Right lobe of liver (tissue), 6 donors: Measurements from ENCODE around the gene RHBG. TPM values are rescaled to one million over a fixed set of nuclear protein-coding genes. Genes with fewer than 3 reads are reported as not detected.

Experiments used
- ATAC-seq, 4 donors: fragments of 200-7000 bp; cut with Tn5 transposase; one replicate each; pipeline ENCODE4 v1.9.1; 2020; ENCODE audit warnings: mild to moderate bottlenecking in 4 of 4, moderate library complexity in 4 of 4
- DNase-seq, 3 donors: peaks; one replicate each; pipeline ENCODE4 v3.0.0-alpha.2; 2020
- H3K27ac ChIP-seq, 3 donors: fragments of 200-600 bp; one replicate each; pipeline ENCODE4 v1.8.0; 2022
- H3K27me3 ChIP-seq, 2 donors: fragments of 200-600 bp; one replicate each; pipeline ENCODE4 v1.8.0; 2022
- H3K36me3 ChIP-seq, 4 donors: fragments of 200-600 bp; sonication (generic) in 1 of 4; one replicate each; pipeline versions ENCODE4 v1.5.1 to v1.8.0; 2017 to 2022; ENCODE audit warnings: control low read depth in 1 of 4
- H3K4me1 ChIP-seq, 4 donors: fragments of 200-600 bp; sonication (generic) in 1 of 4; one replicate each; pipeline versions ENCODE4 v1.5.1 to v1.8.0; 2017 to 2022; ENCODE audit warnings: control low read depth in 1 of 4
- H3K4me3 ChIP-seq, 3 donors: fragments of 200-600 bp; one replicate each; pipeline ENCODE4 v1.8.0; 2022
- H3K9me3 ChIP-seq, 4 donors: fragments of 200-600 bp; sonication (generic) in 1 of 4; one replicate each; pipeline versions ENCODE4 v1.5.1 to v1.8.0; 2017 to 2022; ENCODE audit warnings: control low read depth in 1 of 4
- CTCF ChIP-seq, 4 donors: fragments of 200-600 bp in 3 of 4; fragments of 450-650 bp in 1 of 4; IDR thresholded peaks; one replicate each; pipeline versions ENCODE4 v1.5.1 to v1.8.0; 2016 to 2022; ENCODE audit warnings: antibody characterized with exemption in 4 of 4, mild to moderate bottlenecking in 2 of 4
- POLR2A ChIP-seq: fragments of 450-650 bp; IDR thresholded peaks from one replicate; pipeline ENCODE4 v1.6.1; 2017; ENCODE audit warnings: antibody characterized with exemption, mild to moderate bottlenecking
- WGBS: methylation state at CpG from one replicate; pipeline ENCODE4 v1.1.6; 2018; ENCODE audit warnings: low coverage, low lambda C conversion rate; ENCODE audit not compliant: insufficient coverage; ENCODE audit errors: missing lambda C conversion rate; 5-methylcytosine and 5-hydroxymethylcytosine counted together
- intact Hi-C, 2 donors: fragments of 100-400 bp; cut with DNase I; formaldehyde crosslinking; loops; one replicate each; pipeline versions ENCODE4 v1.11.2 to v1.14.1; 2022
- total RNA-seq, 6 experiments: library from RNA; depleted of rRNA in 2 of 6; stranded (reverse); fragments of >200 nt in 2 of 6; fragmentation: NEBNext Ultra II Directional in 3 of 6; extraction: Animal tissue kit (Norgen Biotek cat#: 25700) in 3 of 6; gene quantifications; one replicate each; pipeline versions ENCODE4 v1.1.0 to v1.2.4, GENCODE V29; 2016 to 2023
- donor health status: DM: no; HTN: yes; CAD: no.
- donor health status: DM: no; HTN: no; CAD: no.
- donor health status: DM: no; HTN: no; CAD: no.
- donor health status: DM: no; HTN: yes; CAD: no.
- donor health status: DM: no; HTN: yes; CAD: no.

RHBG gene
- total RNA-seq, 6 experiments from 2014 or later = 0.42 to 1.6 (median 1.1) TPM; not detected in 2

GRCh38 chr1:156359249-156359648, 9.8 kb upstream of the RHBG start:
- intact Hi-C loops = no loop called here
- no peak for DNase-seq
- ATAC-seq = no peak
- H3K4me3 ChIP-seq = no peak overlapping the region
- H3K27me3 ChIP-seq = no peaks in the 10 kb centered on the region
- H3K36me3 ChIP-seq = no peaks in the 10 kb centered on the region
- peaks cover 0 to 8% (median 0%) of the 10 kb centered on the region in 4 donors for H3K4me1 ChIP-seq
- TF ChIP-seq CTCF (IDR thresholded peaks at IDR 0.05) = no peak
- TF ChIP-seq POLR2A = no peak
- H3K9me3 ChIP-seq = no peaks in the 10 kb centered on the region
- 100% methylated on average over 2 of the region's 3 CpGs for WGBS
- no peak overlapping the region for H3K27ac ChIP-seq

GRCh38 chr1:156359973-156360372, 9.0 kb upstream of the RHBG start:
- DNase-seq (no peak), ATAC-seq (no peak)
- TF ChIP-seq POLR2A (no peak), CTCF (IDR thresholded peaks at IDR 0.05) (no peak)
- Histone ChIP-seq H3K4me1 (peaks cover 0 to 8% (median 0%) of the 10 kb centered on the region in 4 donors), H3K4me3 (no peak overlapping the region), H3K27ac (no peak overlapping the region), H3K27me3 (no peaks in the 10 kb centered on the region), H3K9me3 (no peaks in the 10 kb centered on the region), H3K36me3 (no peaks in the 10 kb centered on the region)
- 63% methylated on average over 6 of the region's 6 CpGs for WGBS
- intact Hi-C loops = no loop called here

- DNase-seq = no peak
- Histone ChIP-seq H3K4me1 (peaks cover 0 to 8% (median 0%) of the 10 kb centered on the region in 4 donors), H3K27me3 (no peaks in the 10 kb centered on the region), H3K36me3 (no peaks in the 10 kb centered on the region), H3K4me3 (no peak overlapping the region), H3K27ac (no peak overlapping the region), H3K9me3 (no peaks in the 10 kb centered on the region)
- ATAC-seq = no peak
- 91% methylated on average over 6 of the region's 11 CpGs for WGBS
- TF ChIP-seq CTCF (IDR thresholded peaks at IDR 0.05) (no peak), POLR2A (no peak)
- intact Hi-C loops = no loop called here
Observed at GRCh38 chr1:156360534-156360933, 8.5 kb upstream of the RHBG start.

GRCh38 chr1:156365754-156366153, 3.3 kb upstream of the RHBG start:
- TF ChIP-seq POLR2A (no peak), CTCF (IDR thresholded peaks at IDR 0.05) (no peak)
- Histone ChIP-seq H3K27ac (no peak overlapping the region), H3K36me3 (no peaks in the 10 kb centered on the region), H3K27me3 (no peaks in the 10 kb centered on the region), H3K4me1 (peaks cover 0 to 14% (median 0%) of the 10 kb centered on the region in 4 donors), H3K9me3 (no peaks in the 10 kb centered on the region), H3K4me3 (no peak overlapping the region)
- ATAC-seq (peak in 1 of 4 donors; percentile 32), DNase-seq (no peak)
- intact Hi-C loops = no loop called here
